Keratinocyte (primary cell): ENCODE measurements around the gene PCDHB7. TPM values are rescaled to one million over a fixed set of nuclear protein-coding genes. Genes with fewer than 3 reads are reported as not detected.

Experiments used
- DNase-seq: peaks from one replicate; pipeline ENCODE4 v3.0.0-alpha.2; 2011; ENCODE audit warnings: low read depth, missing footprints, low spot score
- FAIRE-seq: peaks from 2 replicates; lab custom pipeline; 2011; peaks lifted over from hg19 to GRCh38; lab: Jason Lieb, UNC
- H2AFZ ChIP-seq: 2 replicates; pipeline ENCODE4 v1.6.0; 2012; ENCODE audit warnings: low read length, control low read depth, inconsistent platforms; ENCODE audit not compliant: control insufficient read depth
- H3K27ac ChIP-seq: 2 replicates; pipeline ENCODE4 v1.5.1; 2011; ENCODE audit warnings: low read length; ENCODE audit not compliant: control insufficient read depth, insufficient read depth
- H3K27me3 ChIP-seq: 3 replicates; pipeline ENCODE4 v1.6.0; 2011; ENCODE audit warnings: low read length; ENCODE audit not compliant: control insufficient read depth, insufficient read depth; ENCODE audit errors: extremely low read depth
- H3K36me3 ChIP-seq, 2 experiments: 2 replicates in 1 of 2; 3 replicates in 1 of 2; pipeline ENCODE4 v1.5.1; 2011; ENCODE audit warnings: low read length in 2 of 2, mild to moderate bottlenecking in 1 of 2; ENCODE audit not compliant: control insufficient read depth in 2 of 2, insufficient read depth in 2 of 2; ENCODE audit errors: extremely low read depth in 1 of 2
- H3K4me1 ChIP-seq: 3 replicates; pipeline ENCODE4 v1.5.1; 2011; ENCODE audit warnings: low read length; ENCODE audit not compliant: control insufficient read depth, insufficient read depth; ENCODE audit errors: extremely low read depth
- H3K4me2 ChIP-seq: 3 replicates; pipeline ENCODE4 v1.6.0; 2011; ENCODE audit warnings: low read depth, low read length; ENCODE audit not compliant: control insufficient read depth, insufficient read depth; ENCODE audit errors: extremely low read depth
- H3K4me3 ChIP-seq, 3 experiments: fragments of 200-600 bp in 1 of 3; sonication (generic) in 1 of 3; 2 replicates in 2 of 3; 3 replicates in 1 of 3; pipeline ENCODE4 v1.5.1; 2011 to 2016; ENCODE audit warnings: low read length in 3 of 3, mild to moderate bottlenecking in 3 of 3, control low read depth in 2 of 3, inconsistent platforms in 1 of 3, low read depth in 1 of 3, mixed read lengths in 1 of 3, mixed run types in 1 of 3, moderate library complexity in 1 of 3; ENCODE audit not compliant: control insufficient read depth in 2 of 3, insufficient read depth in 2 of 3; ENCODE audit errors: extremely low read depth in 1 of 3
- H3K79me2 ChIP-seq: 2 replicates; pipeline ENCODE4 v1.6.0; 2012; ENCODE audit warnings: low read length; ENCODE audit not compliant: control insufficient read depth, insufficient read depth
- H3K9ac ChIP-seq: 3 replicates; pipeline ENCODE4 v1.6.0; 2011; ENCODE audit warnings: low read length; ENCODE audit not compliant: control insufficient read depth, insufficient read depth; ENCODE audit errors: extremely low read depth
- H3K9me1 ChIP-seq: 3 replicates; pipeline ENCODE4 v1.6.0; 2011; ENCODE audit warnings: low read length; ENCODE audit not compliant: control insufficient read depth, insufficient read depth; ENCODE audit errors: extremely low read depth
- H3K9me3 ChIP-seq: 2 replicates; pipeline ENCODE4 v1.5.1; 2012; ENCODE audit warnings: low read depth, low read length; ENCODE audit not compliant: control insufficient read depth
- H4K20me1 ChIP-seq: 3 replicates; pipeline ENCODE4 v1.6.0; 2011; ENCODE audit warnings: low read length; ENCODE audit not compliant: control insufficient read depth, insufficient read depth; ENCODE audit errors: extremely low read depth
- EZH2 ChIP-seq: IDR thresholded peaks from one replicate; pipeline ENCODE4 v1.6.1; 2012; ENCODE audit warnings: inconsistent platforms, mild to moderate bottlenecking, low read length, moderate library complexity
- dilution Hi-C: fragments of 300-500 bp; cut with MboI; formaldehyde crosslinking; loops from one replicate; pipeline ENCODE4 v1.7.0; 2020; ENCODE audit warnings: low sequenced_read_pairs; ENCODE audit not compliant: extremely low pct_ligation_motif_present
- polyA plus RNA-seq, 5 experiments: library from polyadenylated mRNA; depleted of rRNA in 3 of 5; stranded (reverse) in 3 of 5; stranded (forward) in 1 of 5; unstranded in 1 of 5; fragments of >200 nt; gene quantifications; 1 replicate in 1 of 5; 2 replicates in 3 of 5; 3 replicates in 1 of 5; pipeline versions ENCODE4 v1.2.1 to v1.2.3, GENCODE V29; 2011 to 2012; ENCODE audit warnings: missing spikeins in 2 of 5, low read depth in 1 of 5, low replicate concordance in 1 of 5
- TF ChIP-seq, protein P1 (sequence below), 3 experiments: IDR thresholded peaks in 1 of 3; conservative IDR thresholded peaks in 1 of 3; optimal IDR thresholded peaks in 1 of 3; 2 replicates in 2 of 3; 3 replicates in 1 of 3; pipeline versions ENCODE3 to v1.5.1; 2011; ENCODE audit warnings: low read length in 3 of 3, mild to moderate bottlenecking in 3 of 3, moderate library complexity in 2 of 3, control low read depth in 1 of 3, inconsistent platforms in 1 of 3; ENCODE audit not compliant: insufficient read depth in 2 of 3; ENCODE audit errors: extremely low read depth in 1 of 3

PCDHB7 gene
- polyA plus RNA-seq, 1 donor (not counting 4 experiments of a cell fraction or from before 2014, with no cell fraction given): not detected

DNA sequence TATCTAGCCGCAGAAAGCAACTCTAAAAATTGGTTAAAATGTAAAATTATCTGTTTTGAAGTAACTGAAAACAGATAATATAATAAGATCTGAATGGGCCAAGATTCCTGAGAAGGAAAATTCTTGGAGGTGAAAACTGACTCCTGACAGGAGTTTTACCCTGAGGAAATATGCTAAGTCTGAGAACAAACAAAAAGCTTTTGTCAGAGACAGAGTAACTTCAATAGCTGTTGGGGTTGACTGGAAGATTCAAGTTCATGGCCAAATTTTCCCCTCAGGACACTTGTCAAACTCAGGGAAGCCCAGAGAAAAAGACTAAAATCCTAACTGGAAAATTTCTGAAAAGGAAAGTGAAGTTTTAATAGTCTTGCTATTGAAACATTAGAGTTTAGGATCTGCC lies 45.1 kb upstream of the PCDHB7 start:
- Histone ChIP-seq H4K20me1 (no peaks in the 10 kb centered on the region), H3K4me2 (no peak overlapping the region), H3K4me1 (no peaks in the 10 kb centered on the region), H3K9me1 (no peaks in the 10 kb centered on the region), H3K9ac (no peak overlapping the region), H3K27me3 (no peaks in the 10 kb centered on the region), H3K36me3 (no peaks in the 10 kb centered on the region), H3K4me3 (no peak overlapping the region), H3K27ac (no peak overlapping the region), H3K9me3 (no peaks in the 10 kb centered on the region), H3K79me2 (no peaks in the 10 kb centered on the region), H2AFZ (no peak overlapping the region)
- no peak for DNase-seq
- dilution Hi-C loops: no loop called here
- FAIRE-seq: no peak
- no peak for TF ChIP-seq EZH2
- TF ChIP-seq, protein P1, sequence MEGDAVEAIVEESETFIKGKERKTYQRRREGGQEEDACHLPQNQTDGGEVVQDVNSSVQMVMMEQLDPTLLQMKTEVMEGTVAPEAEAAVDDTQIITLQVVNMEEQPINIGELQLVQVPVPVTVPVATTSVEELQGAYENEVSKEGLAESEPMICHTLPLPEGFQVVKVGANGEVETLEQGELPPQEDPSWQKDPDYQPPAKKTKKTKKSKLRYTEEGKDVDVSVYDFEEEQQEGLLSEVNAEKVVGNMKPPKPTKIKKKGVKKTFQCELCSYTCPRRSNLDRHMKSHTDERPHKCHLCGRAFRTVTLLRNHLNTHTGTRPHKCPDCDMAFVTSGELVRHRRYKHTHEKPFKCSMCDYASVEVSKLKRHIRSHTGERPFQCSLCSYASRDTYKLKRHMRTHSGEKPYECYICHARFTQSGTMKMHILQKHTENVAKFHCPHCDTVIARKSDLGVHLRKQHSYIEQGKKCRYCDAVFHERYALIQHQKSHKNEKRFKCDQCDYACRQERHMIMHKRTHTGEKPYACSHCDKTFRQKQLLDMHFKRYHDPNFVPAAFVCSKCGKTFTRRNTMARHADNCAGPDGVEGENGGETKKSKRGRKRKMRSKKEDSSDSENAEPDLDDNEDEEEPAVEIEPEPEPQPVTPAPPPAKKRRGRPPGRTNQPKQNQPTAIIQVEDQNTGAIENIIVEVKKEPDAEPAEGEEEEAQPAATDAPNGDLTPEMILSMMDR (optimal IDR thresholded peaks at IDR 0.05 in 1 of 3, IDR thresholded peaks at IDR 0.05 in 1 of 3, conservative IDR thresholded peaks at IDR 0.05 in 1 of 3; ENCODE audit: extremely low read depth in 1 of 3, insufficient read depth in 2 of 3, low read length in 3 of 3): no peak

GRCh38 chr5:141135030-141135717 lies 37.3 kb upstream of the PCDHB7 start, which contains the start of gene PCDHB5:
TSS of gene PCDHB5 (plus strand) at chr5:141135206. CDS start at chr5:141135435, 229 bp downstream.
- no peak for FAIRE-seq
- H2AFZ ChIP-seq: no peak within 1 kb of the TSS
- dilution Hi-C loops: no loop called here
- no peak for DNase-seq
- H3K4me3 ChIP-seq: peak within 1 kb of the TSS in 1 of 3 experiments; percentile 18
- no peaks in the 10 kb centered on the region for H3K79me2 ChIP-seq
- no peak within 1 kb of the TSS for H3K9ac ChIP-seq
- TF ChIP-seq, protein P1 (optimal IDR thresholded peaks at IDR 0.05 in 1 of 3, IDR thresholded peaks at IDR 0.05 in 1 of 3, conservative IDR thresholded peaks at IDR 0.05 in 1 of 3; ENCODE audit: extremely low read depth in 1 of 3, insufficient read depth in 2 of 3, low read length in 3 of 3): peak in 1 of 3 experiments; percentile 20
- TF ChIP-seq EZH2: no peak
- no peaks in the 10 kb centered on the region for H3K4me1 ChIP-seq
- H3K27ac ChIP-seq: no peak within 1 kb of the TSS
- H3K36me3 ChIP-seq: no peaks in the 10 kb centered on the region
- no peaks in the 10 kb centered on the region for H3K27me3 ChIP-seq
- H4K20me1 ChIP-seq: no peaks in the 10 kb centered on the region
- H3K9me3 ChIP-seq: no peaks in the 10 kb centered on the region
- H3K4me2 ChIP-seq: no peak within 1 kb of the TSS
- no peaks in the 10 kb centered on the region for H3K9me1 ChIP-seq
